HG03460 (cell line): ENCODE results near the gene LPP.

Experiments used
- ATAC-seq: cut with Tn5 transposase; IDR thresholded peaks from one replicate; pipeline ENCODE4 v1.9.1; 2021; ENCODE audit not compliant: unreplicated experiment

Gene LPP

DNA sequence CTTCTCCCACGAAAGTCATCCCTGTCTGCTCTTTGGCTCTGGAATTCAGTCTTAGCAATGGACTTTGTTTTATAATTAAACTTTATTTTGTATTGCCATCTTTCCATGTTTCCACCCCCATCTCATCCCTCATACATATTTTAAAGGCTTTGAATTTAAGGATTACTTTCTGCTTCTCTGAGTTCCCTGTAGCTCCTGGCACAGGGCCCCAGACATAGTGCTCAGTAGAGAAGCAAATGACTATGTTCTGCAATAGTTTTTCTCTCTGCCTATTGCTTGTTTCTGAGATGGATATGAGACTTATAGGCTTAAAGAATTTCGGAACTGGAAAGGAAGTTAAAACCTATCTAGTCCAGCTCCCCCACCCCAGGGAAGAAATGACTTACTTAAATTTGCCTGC lies 197.0 kb downstream of the LPP start:
- ATAC-seq: no peak

- ATAC-seq: no peak
These were observed 197.7 kb downstream of the LPP start for GRCh38 chr3:188351648-188352047.

GRCh38 chr3:188352196-188352927 lies 198.4 kb downstream of the LPP start:
- no peak for ATAC-seq

DNA sequence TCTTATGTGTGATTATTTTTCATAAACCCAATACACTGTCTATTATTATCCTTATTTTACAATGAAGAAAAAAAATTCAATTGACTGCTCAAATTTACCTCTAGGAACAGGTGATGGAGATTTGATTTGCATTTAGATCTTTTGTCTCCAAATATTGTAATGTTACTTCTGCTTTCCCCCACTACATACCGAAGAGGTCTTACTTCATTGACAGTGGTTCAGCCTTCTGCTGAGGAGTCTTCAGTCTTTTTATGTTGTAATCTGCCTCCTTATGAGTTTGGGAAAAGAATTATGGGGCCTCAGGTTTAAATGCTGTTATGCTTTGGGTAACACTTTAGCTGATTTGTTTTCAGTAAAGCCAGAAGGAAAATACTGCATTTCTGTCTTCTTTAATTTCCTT lies 199.5 kb downstream of the LPP start:
- ATAC-seq: no peak

DNA sequence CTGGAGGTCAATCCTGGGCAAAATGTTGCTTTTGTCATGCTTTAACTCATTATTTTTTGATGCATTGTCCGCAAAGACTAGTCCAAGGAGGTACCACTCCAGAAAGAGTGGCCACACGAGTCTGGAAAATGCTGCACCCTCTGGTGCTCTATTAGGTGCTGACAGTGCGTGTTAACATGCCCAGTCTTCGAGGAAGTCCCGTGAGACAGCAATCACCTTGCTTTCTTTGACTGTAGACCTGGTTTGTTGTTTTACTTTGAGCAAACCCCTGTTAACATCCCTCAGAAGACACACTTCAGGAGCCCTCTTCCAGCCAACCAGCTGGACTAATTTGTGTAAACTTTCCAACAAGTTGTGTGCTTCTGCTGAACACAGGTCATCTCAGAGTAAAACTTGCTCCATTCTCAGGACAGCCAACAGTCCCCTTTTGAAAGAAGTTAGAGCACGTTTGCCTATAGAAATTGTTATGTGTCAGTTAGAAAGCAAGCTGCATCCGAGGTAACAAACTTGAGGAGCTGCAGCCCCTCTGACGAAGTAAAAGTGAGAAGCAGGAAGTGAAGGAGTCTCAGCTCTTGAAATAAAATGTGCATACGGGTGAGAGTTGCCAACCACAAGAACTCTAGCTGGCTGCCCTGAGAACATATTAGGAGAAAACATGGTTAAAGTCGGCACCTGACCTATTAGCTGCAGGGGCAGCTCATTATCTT lies 205.0 kb downstream of the LPP start:
- no peak for ATAC-seq

GRCh38 chr3:188360364-188360881 lies 206.5 kb downstream of the LPP start:
- no peak for ATAC-seq

DNA sequence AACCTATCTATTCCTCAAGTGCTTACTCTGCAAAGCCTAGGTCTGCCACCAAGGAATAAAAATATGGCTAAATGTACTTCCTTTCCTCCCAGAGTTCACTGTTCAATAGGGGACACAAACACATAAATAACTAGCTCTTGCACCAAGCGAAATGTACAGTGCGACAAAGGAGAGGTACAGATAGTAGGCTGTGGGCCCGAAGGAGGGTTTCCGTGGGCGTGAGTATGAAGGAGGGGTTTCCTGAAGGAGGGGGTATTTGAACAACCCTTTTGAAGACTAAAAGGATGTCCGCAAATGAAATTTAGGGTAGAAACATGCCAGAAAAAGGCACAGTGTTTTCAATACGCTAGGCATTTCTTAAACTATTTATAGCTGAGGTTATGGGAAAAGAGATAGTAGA lies 207.9 kb downstream of the LPP start:
- no peak for ATAC-seq

GRCh38 chr3:188362405-188362831 lies 208.5 kb downstream of the LPP start:
- no peak for ATAC-seq

GRCh38 chr3:188365184-188365583 lies 211.2 kb downstream of the LPP start:
- ATAC-seq: no peak

GRCh38 chr3:188365988-188366698 lies 212.2 kb downstream of the LPP start:
- ATAC-seq: no peak

DNA sequence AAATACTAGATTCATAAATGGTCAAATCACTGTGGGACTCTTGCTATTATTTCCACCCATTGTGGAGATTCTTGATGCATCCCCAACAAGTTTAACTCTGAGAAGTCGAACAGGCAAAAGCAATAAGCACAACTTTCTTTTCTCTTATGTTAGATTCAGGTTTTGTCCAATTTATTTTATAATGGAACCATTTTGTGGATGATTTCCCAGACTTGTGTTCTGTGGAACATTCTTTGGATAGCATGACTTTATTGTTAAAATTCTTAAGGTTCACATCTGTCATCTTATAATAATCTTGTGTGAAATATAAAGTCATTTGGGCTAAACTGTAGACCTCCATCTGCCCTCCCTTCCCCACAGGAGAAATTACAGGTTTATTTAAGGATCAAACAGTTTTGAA lies 213.7 kb downstream of the LPP start:
- no peak for ATAC-seq

DNA sequence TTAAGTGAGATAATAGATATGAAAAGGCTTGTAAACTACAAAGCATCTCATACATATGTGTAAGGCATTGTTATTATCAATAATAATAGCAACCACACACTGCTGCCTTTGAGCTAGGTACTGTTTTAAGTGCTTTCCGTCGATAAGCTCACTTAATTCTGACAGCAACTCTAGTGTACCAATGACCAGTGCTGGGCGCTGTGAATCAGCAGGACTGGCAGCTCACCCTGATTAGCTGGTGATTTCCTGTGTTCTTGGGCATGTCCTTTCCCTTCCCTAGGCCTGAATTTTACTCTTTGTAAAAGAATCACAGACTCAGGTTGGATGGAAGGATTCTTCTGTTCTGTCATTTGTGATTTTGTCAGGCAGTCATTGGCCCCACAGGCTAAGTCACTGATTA lies 215.6 kb downstream of the LPP start:
- no peak for ATAC-seq

GRCh38 chr3:188370081-188370830 lies 216.3 kb downstream of the LPP start:
- no peak for ATAC-seq

DNA sequence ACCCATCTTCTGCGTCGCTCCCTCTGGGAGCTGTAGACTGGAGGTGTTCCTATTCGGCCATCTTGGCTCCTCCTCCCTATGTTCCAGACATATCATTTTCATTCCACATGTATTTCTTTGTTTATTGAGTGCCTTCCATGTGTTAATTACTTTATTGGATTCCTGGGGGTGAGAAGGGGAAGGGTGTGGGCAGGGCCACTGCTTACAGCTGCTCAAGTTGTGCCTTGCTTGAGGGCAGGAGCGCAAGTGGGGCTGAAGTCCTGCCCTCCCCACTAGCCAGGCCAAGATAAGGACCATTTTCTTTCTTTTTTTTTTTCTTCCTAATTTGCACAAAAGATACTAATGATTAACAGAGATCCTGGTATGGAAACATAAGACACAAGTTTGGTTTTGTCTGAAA lies 224.8 kb downstream of the LPP start:
- ATAC-seq: no peak

GRCh38 chr3:188380252-188380651 lies 226.3 kb downstream of the LPP start:
- no peak for ATAC-seq

GRCh38 chr3:188380722-188381121 lies 226.8 kb downstream of the LPP start:
- ATAC-seq: no peak

DNA sequence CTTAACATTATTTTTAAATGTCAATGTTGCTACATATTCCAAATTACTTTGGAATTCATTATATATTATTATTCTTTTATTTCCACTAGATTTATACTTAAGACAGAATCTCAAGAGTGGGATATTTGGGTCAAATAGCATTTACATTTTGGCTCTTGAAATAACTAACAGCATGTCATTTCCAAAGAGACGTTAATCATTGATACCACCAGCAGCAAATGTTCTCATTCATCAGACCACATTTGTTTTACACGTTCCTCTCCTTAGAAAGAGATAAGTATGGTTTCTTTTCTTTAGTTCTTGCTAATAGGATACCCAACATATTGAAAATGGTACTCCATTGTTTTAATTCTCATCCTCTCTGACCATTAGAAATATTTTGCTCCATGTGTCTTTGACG lies 229.8 kb downstream of the LPP start:
- no peak for ATAC-seq

- ATAC-seq: no peak
These were observed 231.3 kb downstream of the LPP start for GRCh38 chr3:188385295-188385694.

- ATAC-seq: peak; percentile 84
These were observed 235.9 kb downstream of the LPP start for GRCh38 chr3:188389711-188390342.

GRCh38 chr3:188390343-188390718 lies 236.4 kb downstream of the LPP start:
- ATAC-seq: peak; percentile 11
